Trophoblast cell (in vitro differentiated cells and primary cell): Measurements from ENCODE around the gene RPTOR.

Experiments used
- DNase-seq, 2 donors: peaks; one replicate each; pipeline ENCODE4 v3.0.0-alpha.2; 2016
- H2AFZ ChIP-seq: 2 replicates; pipeline ENCODE4 v1.6.1; 2013; ENCODE audit warnings: low read length, moderate library complexity, mild to moderate bottlenecking; ENCODE audit not compliant: insufficient read depth, poor library complexity
- H2AK5ac ChIP-seq: 2 replicates; pipeline ENCODE4 v1.6.1; 2013; ENCODE audit warnings: mild to moderate bottlenecking, low read length
- H2BK120ac ChIP-seq: 2 replicates; pipeline ENCODE4 v1.6.1; 2013; ENCODE audit warnings: low read length, mild to moderate bottlenecking, moderate library complexity; ENCODE audit not compliant: insufficient read depth, poor library complexity
- H2BK12ac ChIP-seq: 2 replicates; pipeline ENCODE4 v1.6.1; 2013; ENCODE audit warnings: mild to moderate bottlenecking, low read length, moderate library complexity
- H2BK5ac ChIP-seq: 2 replicates; pipeline ENCODE4 v1.6.1; 2013; ENCODE audit warnings: low read length, low read depth, moderate library complexity, mild to moderate bottlenecking; ENCODE audit not compliant: poor library complexity
- H3K14ac ChIP-seq: 2 replicates; pipeline ENCODE4 v1.6.1; 2013; ENCODE audit warnings: mild to moderate bottlenecking, low read length
- H3K18ac ChIP-seq: 2 replicates; pipeline ENCODE4 v1.6.1; 2013; ENCODE audit warnings: mild to moderate bottlenecking, low read length
- H3K23ac ChIP-seq: 2 replicates; pipeline ENCODE4 v1.6.1; 2013; ENCODE audit warnings: low read length
- H3K27ac ChIP-seq: 2 replicates; pipeline ENCODE4 v1.5.1; 2013; ENCODE audit warnings: low read depth, mild to moderate bottlenecking, inconsistent platforms, low read length, moderate library complexity
- H3K27me3 ChIP-seq: 2 replicates; pipeline ENCODE4 v1.6.1; 2013; ENCODE audit warnings: inconsistent platforms, mild to moderate bottlenecking, low read length, moderate library complexity; ENCODE audit not compliant: insufficient read depth
- H3K36me3 ChIP-seq, 2 experiments: 1 replicate in 1 of 2; 2 replicates in 1 of 2; pipeline ENCODE4 v1.6.1; 2013; ENCODE audit warnings: low read length in 2 of 2, mild to moderate bottlenecking in 2 of 2, moderate library complexity in 1 of 2; ENCODE audit not compliant: insufficient read depth in 2 of 2, control insufficient read depth in 1 of 2
- H3K4ac ChIP-seq: 2 replicates; pipeline ENCODE4 v1.6.1; 2013; ENCODE audit warnings: low read depth, mild to moderate bottlenecking, low read length, moderate library complexity
- H3K4me1 ChIP-seq, 2 experiments: 1 replicate in 1 of 2; 2 replicates in 1 of 2; pipeline ENCODE4 v1.6.1; 2013; ENCODE audit warnings: low read length in 2 of 2, mild to moderate bottlenecking in 2 of 2, moderate library complexity in 1 of 2; ENCODE audit not compliant: insufficient read depth in 2 of 2, control insufficient read depth in 1 of 2
- H3K4me2 ChIP-seq: 2 replicates; pipeline ENCODE4 v1.6.1; 2013; ENCODE audit warnings: inconsistent platforms, mild to moderate bottlenecking, low read length, moderate library complexity
- H3K4me3 ChIP-seq: 2 replicates; pipeline ENCODE4 v1.5.1; 2013; ENCODE audit warnings: mild to moderate bottlenecking, low read depth, low read length, inconsistent platforms
- H3K79me1 ChIP-seq: one replicate; pipeline ENCODE4 v1.6.1; 2013; ENCODE audit warnings: low read length
- H3K79me2 ChIP-seq: 2 replicates; pipeline ENCODE4 v1.6.1; 2013; ENCODE audit warnings: low read length, mild to moderate bottlenecking; ENCODE audit not compliant: control insufficient read depth, insufficient read depth, poor library complexity
- H3K9ac ChIP-seq: 2 replicates; pipeline ENCODE4 v1.6.1; 2013; ENCODE audit warnings: mild to moderate bottlenecking, low read length
- H3K9me3 ChIP-seq: 2 replicates; pipeline ENCODE4 v1.6.1; 2013; ENCODE audit warnings: low read depth, mild to moderate bottlenecking, control low read depth, inconsistent platforms, low read length; ENCODE audit not compliant: insufficient read depth
- H4K12ac ChIP-seq: 2 replicates; pipeline ENCODE4 v1.6.1; 2013; ENCODE audit warnings: low read depth, mild to moderate bottlenecking, low read length, moderate library complexity
- H4K8ac ChIP-seq: 2 replicates; pipeline ENCODE4 v1.6.1; 2013; ENCODE audit warnings: low read depth, mild to moderate bottlenecking, low read length, moderate library complexity
- H4K91ac ChIP-seq: one replicate; pipeline ENCODE4 v1.6.1; 2013; ENCODE audit warnings: low read depth, mild to moderate bottlenecking, low read length, moderate library complexity
- WGBS: extraction: QIAGEN DNeasy Blood & Tissue Kit; methylation state at CpG from one replicate; pipeline ENCODE4 v1.1.7; 2013; ENCODE audit warnings: missing lambda C conversion rate; ENCODE audit not compliant: insufficient read length, insufficient coverage; ENCODE audit errors: extremely low coverage; 5-methylcytosine and 5-hydroxymethylcytosine counted together

The RPTOR gene

GRCh38 chr17:80864751-80865150 is 320.1 kb downstream of the RPTOR start:
- Histone ChIP-seq H3K79me1 (no peaks in the 10 kb centered on the region), H2AK5ac (no peak overlapping the region)

DNA sequence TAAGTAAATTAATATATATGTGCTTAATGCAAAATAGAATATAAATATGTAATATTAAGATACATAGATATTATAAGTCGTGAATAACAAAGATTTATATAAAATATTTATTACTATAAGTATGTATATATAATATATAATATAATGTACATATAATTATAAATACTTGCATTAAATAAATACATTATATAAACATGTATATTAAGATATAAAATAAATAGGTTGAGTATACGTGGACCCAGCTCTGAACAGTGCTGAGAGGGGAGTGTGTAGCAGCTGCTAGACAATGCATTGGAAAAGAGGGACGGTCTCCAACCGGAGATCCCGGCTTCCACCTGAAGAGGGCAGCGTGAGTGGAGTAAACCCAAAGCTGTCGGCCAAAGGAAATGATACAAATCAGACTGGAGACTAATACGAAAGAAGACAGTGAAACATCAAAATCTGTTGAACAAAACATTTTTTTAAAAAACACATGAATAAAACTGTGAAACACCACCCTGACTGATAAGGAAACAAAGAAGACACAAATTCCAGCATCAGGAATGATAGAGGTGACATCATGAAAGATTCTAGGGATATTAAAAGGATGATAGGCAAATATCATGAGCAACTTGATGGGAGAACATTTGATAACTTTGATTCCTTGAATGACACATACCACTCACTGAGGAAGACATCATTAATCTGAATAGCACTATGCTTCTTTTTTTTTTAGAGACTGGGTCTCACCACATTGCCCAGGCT is 321.6 kb downstream of the RPTOR start:
- no CpG with 5 or more reads among the region's 8 CpGs for WGBS
- Histone ChIP-seq H3K9ac (no peak overlapping the region), H4K8ac (no peak overlapping the region), H3K4ac (no peak overlapping the region), H3K18ac (no peak overlapping the region), H4K91ac (no peak overlapping the region), H2BK5ac (no peak overlapping the region), H3K79me2 (no peaks in the 10 kb centered on the region), H2BK120ac (no peak overlapping the region), H3K79me1 (no peaks in the 10 kb centered on the region), H2AK5ac (no peak overlapping the region), H3K14ac (no peak overlapping the region), H2BK12ac (no peak overlapping the region), H3K4me1 (no peaks in the 10 kb centered on the region), H2AFZ (no peak overlapping the region), H3K4me2 (no peak overlapping the region), H3K36me3 (peaks cover 3 to 7% of the 10 kb centered on the region in 2 experiments), H4K12ac (no peak overlapping the region), H3K4me3 (no peak overlapping the region), H3K23ac (no peak overlapping the region), H3K27ac (no peak overlapping the region), H3K9me3 (no peaks in the 10 kb centered on the region), H3K27me3 (no peaks in the 10 kb centered on the region)
- peak; percentile 27 to 76 for DNase-seq

More at GRCh38 chr17:80864751-80865150, 320.1 kb downstream of the RPTOR start:
- no peaks in the 10 kb centered on the region for H3K27me3 ChIP-seq
- WGBS: no CpG with 5 or more reads among the region's 6 CpGs
- H3K4ac ChIP-seq: no peak overlapping the region
- H3K14ac ChIP-seq: no peak overlapping the region
- H3K36me3 ChIP-seq: peaks cover 3 to 9% of the 10 kb centered on the region in 2 experiments
- H2AFZ ChIP-seq: no peak overlapping the region
- no peak for DNase-seq
- H2BK12ac ChIP-seq: no peak overlapping the region
- no peak overlapping the region for H2BK5ac ChIP-seq
- no peak overlapping the region for H3K4me3 ChIP-seq
- H3K79me2 ChIP-seq: no peaks in the 10 kb centered on the region
- H3K18ac ChIP-seq: no peak overlapping the region
- H2BK120ac ChIP-seq: no peak overlapping the region
- no peak overlapping the region for H3K27ac ChIP-seq
- H3K23ac ChIP-seq: no peak overlapping the region
- H3K9me3 ChIP-seq: no peaks in the 10 kb centered on the region
- no peak overlapping the region for H4K12ac ChIP-seq
- no peak overlapping the region for H3K4me2 ChIP-seq
- no peaks in the 10 kb centered on the region for H3K4me1 ChIP-seq
- H4K91ac ChIP-seq: no peak overlapping the region
- no peak overlapping the region for H3K9ac ChIP-seq
- no peak overlapping the region for H4K8ac ChIP-seq

GRCh38 chr17:80868022-80868609 is 323.5 kb downstream of the RPTOR start:
- no peak overlapping the region for H2AFZ ChIP-seq
- no peak overlapping the region for H4K91ac ChIP-seq
- H4K8ac ChIP-seq: no peak overlapping the region
- H2AK5ac ChIP-seq: no peak overlapping the region
- H3K79me2 ChIP-seq: no peaks in the 10 kb centered on the region
- H3K9ac ChIP-seq: no peak overlapping the region
- no peak for DNase-seq
- no peaks in the 10 kb centered on the region for H3K79me1 ChIP-seq
- peaks cover 0 to 1% of the 10 kb centered on the region in 2 experiments for H3K4me1 ChIP-seq
- H3K14ac ChIP-seq: no peak overlapping the region
- no peak overlapping the region for H3K4me2 ChIP-seq
- no peak overlapping the region for H4K12ac ChIP-seq
- no peak overlapping the region for H2BK120ac ChIP-seq
- peaks cover 0 to 6% of the 10 kb centered on the region in 2 experiments for H3K36me3 ChIP-seq
- no peaks in the 10 kb centered on the region for H3K27me3 ChIP-seq
- H2BK5ac ChIP-seq: no peak overlapping the region
- H3K9me3 ChIP-seq: no peaks in the 10 kb centered on the region
- H3K23ac ChIP-seq: peak overlapping the region; percentile 84
- H2BK12ac ChIP-seq: no peak overlapping the region
- WGBS: no CpG with 5 or more reads among the region's 5 CpGs
- no peak overlapping the region for H3K4me3 ChIP-seq
- no peak overlapping the region for H3K27ac ChIP-seq
- no peak overlapping the region for H3K4ac ChIP-seq
- H3K18ac ChIP-seq: no peak overlapping the region

GRCh38 chr17:80869481-80870145 is 325.0 kb downstream of the RPTOR start:
- no peak overlapping the region for H2AFZ ChIP-seq
- no CpG with 5 or more reads among the region's 7 CpGs for WGBS

More at GRCh38 chr17:80869481-80870145, 325.0 kb downstream of the RPTOR start:
- no peak overlapping the region for H3K14ac ChIP-seq
- no peaks in the 10 kb centered on the region for H3K9me3 ChIP-seq
- H2BK12ac ChIP-seq: no peak overlapping the region
- peaks cover 0 to 5% of the 10 kb centered on the region in 2 experiments for H3K36me3 ChIP-seq
- peak in 1 of 2 donors; percentile 19 for DNase-seq
- H4K91ac ChIP-seq: no peak overlapping the region
- H3K27ac ChIP-seq: no peak overlapping the region
- H4K12ac ChIP-seq: no peak overlapping the region
- no peak overlapping the region for H3K9ac ChIP-seq
- H3K4me3 ChIP-seq: no peak overlapping the region
- no peak overlapping the region for H2BK5ac ChIP-seq
- peaks cover 1% of the 10 kb centered on the region for H3K79me1 ChIP-seq
- H3K4me2 ChIP-seq: no peak overlapping the region
- no peak overlapping the region for H3K23ac ChIP-seq
- no peak overlapping the region for H2BK120ac ChIP-seq
- H3K4me1 ChIP-seq: peaks cover 5 to 8% of the 10 kb centered on the region in 2 experiments
- H2AK5ac ChIP-seq: no peak overlapping the region
- H3K4ac ChIP-seq: no peak overlapping the region
- no peaks in the 10 kb centered on the region for H3K79me2 ChIP-seq
- no peaks in the 10 kb centered on the region for H3K27me3 ChIP-seq
- H3K18ac ChIP-seq: no peak overlapping the region
- no peak overlapping the region for H4K8ac ChIP-seq
